Liver (tissue), 9 donors: ENCODE measurements around the gene TSPAN18. TPM values are rescaled to one million over a fixed set of nuclear protein-coding genes. Genes with fewer than 3 reads are reported as not detected.

Experiments used
- DNase-seq: peaks from one replicate; pipeline ENCODE4 v3.0.0-alpha.2; 2017; ENCODE audit warnings: low spot score
- H3K27ac ChIP-seq, 2 donors: one replicate each; pipeline ENCODE4 v1.7.0; 2013; ENCODE audit warnings: inconsistent platforms in 2 of 2, low read length in 2 of 2, control low read depth in 1 of 2, low read depth in 1 of 2, mild to moderate bottlenecking in 1 of 2
- H3K27me3 ChIP-seq, 4 donors: one replicate each; pipeline versions ENCODE4 v1.6.1 to v1.7.0; 2013; ENCODE audit warnings: low read length in 3 of 4, inconsistent platforms in 1 of 4, mild to moderate bottlenecking in 1 of 4, moderate library complexity in 1 of 4; ENCODE audit not compliant: control insufficient read depth in 4 of 4, insufficient read depth in 4 of 4
- H3K36me3 ChIP-seq, 4 donors: one replicate each; pipeline versions ENCODE4 v1.6.1 to v1.7.0; 2013; ENCODE audit warnings: low read length in 3 of 4, mild to moderate bottlenecking in 3 of 4, low read depth in 1 of 4, moderate library complexity in 1 of 4; ENCODE audit not compliant: control insufficient read depth in 4 of 4, insufficient read depth in 3 of 4
- H3K4me1 ChIP-seq, 4 donors: one replicate each; pipeline versions ENCODE4 v1.6.1 to v1.7.0; 2013; ENCODE audit warnings: low read length in 3 of 4, mild to moderate bottlenecking in 3 of 4, moderate library complexity in 1 of 4; ENCODE audit not compliant: control insufficient read depth in 4 of 4, insufficient read depth in 4 of 4
- H3K4me3 ChIP-seq, 3 donors: one replicate each; pipeline versions ENCODE4 v1.6.1 to v1.7.0; 2013; ENCODE audit warnings: low read length in 3 of 3, control low read depth in 1 of 3, low read depth in 1 of 3, mild to moderate bottlenecking in 1 of 3
- H3K9ac ChIP-seq, 2 donors: one replicate each; pipeline ENCODE4 v1.7.0; 2013; ENCODE audit warnings: low read length in 2 of 2, mild to moderate bottlenecking in 2 of 2, moderate library complexity in 2 of 2, control low read depth in 1 of 2, low read depth in 1 of 2
- H3K9me3 ChIP-seq, 4 donors: one replicate each; pipeline versions ENCODE4 v1.6.1 to v1.7.0; 2013; ENCODE audit warnings: low read length in 3 of 4; ENCODE audit not compliant: control insufficient read depth in 4 of 4
- CTCF ChIP-seq: fragments of 150-350 bp; IDR thresholded peaks from 2 replicates; pipeline ENCODE4 v1.5.1; 2017; ENCODE audit warnings: improper control_type of control experiment, low read depth, low read length; ENCODE audit not compliant: missing input control
- EGR1 ChIP-seq, 2 donors: IDR thresholded peaks; 2 replicates each; pipeline ENCODE4 v1.6.1; 2016 to 2018; ENCODE audit warnings: antibody characterized with exemption in 2 of 2, low read depth in 2 of 2
- FOXA2 ChIP-seq: IDR thresholded peaks from 2 replicates; pipeline ENCODE4 v1.6.1; 2016; ENCODE audit warnings: antibody characterized with exemption
- GABPA ChIP-seq, 2 donors: IDR thresholded peaks in 1 of 2; conservative IDR thresholded peaks in 1 of 2; 2 replicates each; pipeline ENCODE4 v1.6.1; 2016; ENCODE audit warnings: antibody characterized with exemption in 2 of 2, mild to moderate bottlenecking in 1 of 2, moderate library complexity in 1 of 2
- HNF4A ChIP-seq, 2 donors: conservative IDR thresholded peaks; 2 replicates each; pipeline ENCODE4 v1.6.1; 2016; ENCODE audit warnings: antibody characterized with exemption in 2 of 2, mild to moderate bottlenecking in 2 of 2
- HNF4G ChIP-seq: IDR thresholded peaks from 2 replicates; pipeline ENCODE4 v1.6.1; 2016; ENCODE audit warnings: antibody characterized with exemption
- JUND ChIP-seq, 2 donors: IDR thresholded peaks; 2 replicates each; pipeline ENCODE4 v1.6.1; 2016; ENCODE audit warnings: antibody characterized with exemption in 2 of 2
- NR2F2 ChIP-seq: IDR thresholded peaks from 2 replicates; pipeline ENCODE4 v1.6.1; 2016; ENCODE audit warnings: antibody characterized with exemption
- RAD21 ChIP-seq, 2 donors: IDR thresholded peaks; 2 replicates each; pipeline ENCODE4 v1.6.1; 2016; ENCODE audit warnings: antibody characterized with exemption in 2 of 2, mild to moderate bottlenecking in 2 of 2
- REST ChIP-seq: IDR thresholded peaks from 2 replicates; pipeline ENCODE4 v1.6.1; 2016; ENCODE audit warnings: antibody characterized with exemption, mild to moderate bottlenecking
- RXRA ChIP-seq, 2 donors: IDR thresholded peaks; 2 replicates each; pipeline ENCODE4 v1.6.1; 2017 to 2018; ENCODE audit warnings: antibody characterized with exemption in 2 of 2, mild to moderate bottlenecking in 1 of 2
- SP1 ChIP-seq: IDR thresholded peaks from 2 replicates; pipeline ENCODE4 v1.6.1; 2018; ENCODE audit warnings: antibody characterized with exemption, mild to moderate bottlenecking
- TAF1 ChIP-seq: conservative IDR thresholded peaks from 2 replicates; pipeline ENCODE4 v1.6.1; 2016; ENCODE audit warnings: antibody characterized with exemption, mild to moderate bottlenecking
- ZBTB33 ChIP-seq: IDR thresholded peaks from 2 replicates; pipeline ENCODE4 v1.6.1; 2016; ENCODE audit warnings: antibody characterized with exemption
- WGBS: extraction: QIAGEN DNeasy Blood & Tissue Kit; methylation state at CpG from one replicate; pipeline ENCODE4 v1.1.7; 2013; 5-methylcytosine and 5-hydroxymethylcytosine counted together
- polyA plus RNA-seq, 2 donors: library from polyadenylated mRNA; stranded (reverse) in 1 of 2; unstranded in 1 of 2; fragments of 200-250 nt in 1 of 2; fragments of >200 nt in 1 of 2; fragmentation: Nextera tagmentation in 1 of 2; extraction: Ambion mirVana in 1 of 2; gene quantifications; one replicate each; pipeline versions ENCODE4 v1.2.1 to v1.2.3, GENCODE V29; 2013 to 2015
- total RNA-seq, 2 donors: library from RNA; depleted of rRNA; stranded (reverse); fragments of >200 nt; gene quantifications; one replicate each; pipeline ENCODE4 v1.2.3, GENCODE V29; 2014
- donor health status: healthy.
- donor health status: healthy.
- donor health status: healthy.
- donor health status: healthy.
- donor health status: healthy.

Gene TSPAN18
- total and polyA plus RNA-seq, 4 donors = 1.2 to 5.0 (median 2.8) TPM

- WGBS = 60% methylated on average over 6 of the region's 6 CpGs
- TF ChIP-seq EGR1 (IDR thresholded peaks at IDR 0.05; ENCODE audit: low read depth in 2 of 2) = no peak
- no peak for TF ChIP-seq JUND (IDR thresholded peaks at IDR 0.05)
- no peak for TF ChIP-seq RAD21 (IDR thresholded peaks at IDR 0.05)
- TF ChIP-seq CTCF = no peak
Measured at GRCh38 chr11:44866286-44866685, 139.5 kb downstream of the TSPAN18 start.

GRCh38 chr11:44868021-44868420 is 141.3 kb downstream of the TSPAN18 start:
- no peak overlapping the region for H3K9ac ChIP-seq
- DNase-seq = no peak
- 88% methylated on average over 6 of the region's 6 CpGs for WGBS

More at GRCh38 chr11:44866286-44866685, 139.5 kb downstream of the TSPAN18 start:
- Histone ChIP-seq H3K9ac (no peak overlapping the region), H3K27me3 (no peaks in the 10 kb centered on the region), H3K4me3 (no peak overlapping the region), H3K27ac (no peak overlapping the region), H3K4me1 (peaks cover 2 to 11% (median 7%) of the 10 kb centered on the region in 4 donors), H3K36me3 (no peaks in the 10 kb centered on the region), H3K9me3 (peaks cover 0 to 2% (median 0%) of the 10 kb centered on the region in 4 donors)
- DNase-seq = no peak

GRCh38 chr11:44868455-44869421 is 142.0 kb downstream of the TSPAN18 start:
- no peak overlapping the region for H3K27ac ChIP-seq
- DNase-seq = no peak
- TF ChIP-seq REST (no peak), RAD21 (IDR thresholded peaks at IDR 0.05) (no peak), JUND (IDR thresholded peaks at IDR 0.05) (no peak), CTCF (no peak), FOXA2 (no peak), NR2F2 (no peak), SP1 (no peak), GABPA (IDR thresholded peaks at IDR 0.05 in 1 of 2, conservative IDR thresholded peaks at IDR 0.05 in 1 of 2) (no peak), TAF1 (no peak)

More at GRCh38 chr11:44868021-44868420, 141.3 kb downstream of the TSPAN18 start:
- peaks cover 0 to 2% (median 0%) of the 10 kb centered on the region in 4 donors for H3K9me3 ChIP-seq
- H3K4me1 ChIP-seq = peaks cover 2 to 11% (median 7%) of the 10 kb centered on the region in 4 donors
- H3K27me3 ChIP-seq = no peaks in the 10 kb centered on the region
- H3K4me3 ChIP-seq = no peak overlapping the region
- TF ChIP-seq GABPA (IDR thresholded peaks at IDR 0.05 in 1 of 2, conservative IDR thresholded peaks at IDR 0.05 in 1 of 2) (no peak), ZBTB33 (no peak), NR2F2 (no peak), HNF4A (conservative IDR thresholded peaks at IDR 0.05) (no peak), RXRA (IDR thresholded peaks at IDR 0.05) (no peak), HNF4G (no peak)
- no peaks in the 10 kb centered on the region for H3K36me3 ChIP-seq
- H3K27ac ChIP-seq = no peak overlapping the region

More at GRCh38 chr11:44868455-44869421, 142.0 kb downstream of the TSPAN18 start:
- no peak overlapping the region for H3K4me3 ChIP-seq
- no peak overlapping the region for H3K9ac ChIP-seq
- no peaks in the 10 kb centered on the region for H3K36me3 ChIP-seq
- peaks cover 0 to 2% (median 0%) of the 10 kb centered on the region in 4 donors for H3K9me3 ChIP-seq
- no peaks in the 10 kb centered on the region for H3K27me3 ChIP-seq
- peaks cover 2 to 11% (median 7%) of the 10 kb centered on the region in 4 donors for H3K4me1 ChIP-seq
- WGBS = 95% methylated on average over 14 of the region's 14 CpGs
